SK-N-SH (cell line): ENCODE results near the gene PDIA4. TPM values are rescaled to one million over a fixed set of nuclear protein-coding genes. Genes with fewer than 3 reads are reported as not detected.

Source experiments
- CTCF ChIA-PET: fragments of 300-600, 350-600 bp; formaldehyde crosslinking; extraction: SDS; loops from one replicate; lab custom pipeline; 2021; lab: Yijun Ruan, JAX
- POLR2A ChIA-PET: fragments of 350-600 bp; sonication (Branson Sonifier 250); formaldehyde crosslinking; extraction: SDS; loops from one replicate; lab custom pipeline; 2020; ENCODE audit warnings: antibody characterized with exemption, inconsistent platforms; lab: Yijun Ruan, JAX
- DNase-seq: peaks from one replicate; pipeline ENCODE4 v3.0.0; 2012
- H2AFZ ChIP-seq: fragments of 200-600 bp; sonication (generic); 2 replicates; pipeline ENCODE4 v1.8.1; 2016; ENCODE audit warnings: antibody characterized with exemption, mild to moderate bottlenecking, low read depth
- H3F3A ChIP-seq: fragments of 200-600 bp; sonication (generic); replicated peaks from 2 replicates; pipeline ENCODE3; 2016; ENCODE audit warnings: antibody characterized with exemption, mild to moderate bottlenecking; ENCODE audit not compliant: insufficient read depth
- H3K27ac ChIP-seq, 2 experiments: fragments of 200-500 bp in 1 of 2; fragments of 200-600 bp in 1 of 2; sonication (Bioruptor generic) in 1 of 2; sonication (generic), shearing (Covaris generic) in 1 of 2; 2 replicates each; pipeline versions ENCODE4 v1.5.1 to v1.6.1; 2014 to 2016; ENCODE audit warnings: low read depth in 2 of 2, inconsistent platforms in 1 of 2, low read length in 1 of 2, mild to moderate bottlenecking in 1 of 2, mixed read lengths in 1 of 2
- H3K27me3 ChIP-seq: fragments of 200-600 bp; sonication (generic), shearing (Covaris generic); 2 replicates; pipeline ENCODE4 v1.6.1; 2016; ENCODE audit warnings: mixed run types; ENCODE audit not compliant: insufficient read depth
- H3K36me3 ChIP-seq, 2 experiments: fragments of 200-500 bp in 1 of 2; fragments of 200-600 bp in 1 of 2; sonication (Bioruptor generic) in 1 of 2; sonication (generic) in 1 of 2; replicated peaks in 1 of 2; 2 replicates each; pipeline versions ENCODE3 to v1.5.1; 2014 to 2016; ENCODE audit warnings: low read length in 1 of 2, mild to moderate bottlenecking in 1 of 2; ENCODE audit not compliant: insufficient read depth in 2 of 2, control insufficient read depth in 1 of 2
- H3K4me1 ChIP-seq, 2 experiments: fragments of 200-500 bp in 1 of 2; fragments of 200-600 bp in 1 of 2; sonication (Bioruptor generic) in 1 of 2; sonication (generic), shearing (Covaris generic) in 1 of 2; 2 replicates each; pipeline versions ENCODE4 v1.5.1 to v1.6.1; 2014 to 2016; ENCODE audit warnings: low read depth in 1 of 2, low read length in 1 of 2, mixed run types in 1 of 2; ENCODE audit not compliant: insufficient read depth in 2 of 2, control insufficient read depth in 1 of 2
- H3K4me2 ChIP-seq: fragments of 200-600 bp; sonication (generic), shearing (Covaris generic); 2 replicates; pipeline ENCODE4 v1.6.1; 2017; ENCODE audit warnings: mixed run types
- H3K4me3 ChIP-seq, 2 experiments: fragments of 200-500 bp in 1 of 2; fragments of 200-600 bp in 1 of 2; sonication (Bioruptor generic) in 1 of 2; sonication (generic), shearing (Covaris generic) in 1 of 2; 2 replicates each; pipeline versions ENCODE4 v1.5.1 to v1.8.1; 2014 to 2016; ENCODE audit warnings: low read depth in 2 of 2, inconsistent platforms in 1 of 2, low read length in 1 of 2, mild to moderate bottlenecking in 1 of 2, mixed read lengths in 1 of 2, moderate library complexity in 1 of 2
- H3K79me2 ChIP-seq: fragments of 200-600 bp; sonication (generic); 2 replicates; pipeline ENCODE4 v1.8.1; 2017; ENCODE audit warnings: mild to moderate bottlenecking; ENCODE audit not compliant: insufficient read depth
- H3K9ac ChIP-seq: fragments of 200-600 bp; sonication (generic); 2 replicates; pipeline ENCODE4 v1.6.1; 2017; ENCODE audit warnings: mixed run types
- H3K9me2 ChIP-seq: fragments of 200-600 bp; sonication (generic); 2 replicates; pipeline ENCODE4 v1.6.1; 2017; ENCODE audit warnings: mixed run types
- H3K9me3 ChIP-seq: fragments of 200-600 bp; sonication (generic); 2 replicates; pipeline ENCODE4 v1.6.1; 2017; ENCODE audit warnings: mixed run types, mild to moderate bottlenecking, moderate library complexity
- H4K20me1 ChIP-seq: fragments of 200-600 bp; sonication (generic); 2 replicates; pipeline ENCODE4 v1.6.1; 2017; ENCODE audit warnings: mild to moderate bottlenecking, mixed run types; ENCODE audit not compliant: insufficient read depth
- EP300 ChIP-seq, 2 experiments: IDR thresholded peaks; 2 replicates each; pipeline versions ENCODE4 v1.4.0 to v1.6.1; 2012; ENCODE audit warnings: borderline replicate concordance in 1 of 2, low read depth in 1 of 2, low read length in 1 of 2
- EZH2phosphoT487 ChIP-seq: fragments of 200-600 bp; sonication (generic); IDR thresholded peaks from 2 replicates; pipeline ENCODE4 v1.6.1; 2017; ENCODE audit warnings: low read depth, mixed run types, mild to moderate bottlenecking, antibody characterized with exemption, moderate library complexity, borderline replicate concordance
- FOSL2 ChIP-seq: IDR thresholded peaks from 2 replicates; pipeline ENCODE4 v1.4.0; 2012; ENCODE audit warnings: low read depth, mild to moderate bottlenecking, moderate library complexity, borderline replicate concordance
- FOXJ3 ChIP-seq: sonication (generic); formaldehyde crosslinking; IDR thresholded peaks from 2 replicates; pipeline ENCODE4 v1.5.1; 2020; ENCODE audit warnings: mild to moderate bottlenecking, missing genetic modification reagents
- FOXM1 ChIP-seq: IDR thresholded peaks from 2 replicates; pipeline ENCODE4 v1.4.0; 2012; ENCODE audit warnings: low read depth, mild to moderate bottlenecking
- GABPA ChIP-seq: IDR thresholded peaks from 2 replicates; pipeline ENCODE4 v1.4.0; 2012; ENCODE audit warnings: low read depth, mild to moderate bottlenecking
- JUND ChIP-seq: IDR thresholded peaks from 2 replicates; pipeline ENCODE4 v1.4.0; 2012
- NFIC ChIP-seq: IDR thresholded peaks from 2 replicates; pipeline ENCODE4 v1.4.0; 2012; ENCODE audit warnings: borderline replicate concordance
- RFX5 ChIP-seq: IDR thresholded peaks from 2 replicates; pipeline ENCODE4 v1.6.1; 2012; ENCODE audit warnings: mild to moderate bottlenecking, improper control_type of control experiment, low read length
- SIN3A ChIP-seq: IDR thresholded peaks from 2 replicates; pipeline ENCODE4 v1.6.1; 2012; ENCODE audit warnings: low read depth, mild to moderate bottlenecking, low read length, moderate library complexity, borderline replicate concordance
- SMC3 ChIP-seq: IDR thresholded peaks from 2 replicates; pipeline ENCODE4 v1.6.1; 2012; ENCODE audit warnings: low read depth, low read length, improper control_type of control experiment
- TAF1 ChIP-seq: IDR thresholded peaks from 2 replicates; pipeline ENCODE4 v1.6.1; 2012; ENCODE audit warnings: low read depth, mild to moderate bottlenecking, low read length, moderate library complexity, borderline replicate concordance
- TEAD4 ChIP-seq: IDR thresholded peaks from 2 replicates; pipeline ENCODE4 v1.4.0; 2012; ENCODE audit warnings: mild to moderate bottlenecking, borderline replicate concordance; ENCODE audit not compliant: insufficient read depth
- YY1 ChIP-seq: IDR thresholded peaks from 2 replicates; pipeline ENCODE4 v1.4.0; 2012; ENCODE audit warnings: low read depth, mild to moderate bottlenecking
- WGBS: methylation state at CpG from one replicate; pipeline ENCODE4 v1.1.6; 2017; ENCODE audit warnings: low lambda C conversion rate; 5-methylcytosine and 5-hydroxymethylcytosine counted together
- polyA plus RNA-seq, 3 experiments: library from polyadenylated mRNA; depleted of rRNA; stranded (reverse); fragments of >200 nt; gene quantifications; 2 replicates each; pipeline ENCODE4 v1.2.3, GENCODE V29; 2012
- TF ChIP-seq, protein P1 (sequence below): fragments of 150-350 bp; IDR thresholded peaks from 2 replicates; pipeline ENCODE4 v1.6.1; 2016; ENCODE audit warnings: mild to moderate bottlenecking, low read depth, low read length
- TF ChIP-seq, protein P2 (sequence below): IDR thresholded peaks from 2 replicates; pipeline ENCODE4 v1.4.0; 2012; ENCODE audit warnings: low read depth, borderline replicate concordance
- TF ChIP-seq, protein P3 (sequence below): fragments of 150-350 bp; IDR thresholded peaks from 2 replicates; pipeline ENCODE4 v1.6.1; 2017; ENCODE audit warnings: antibody characterized with exemption, low read length, low read depth, borderline replicate concordance
- TF ChIP-seq, protein P4 (sequence below): IDR thresholded peaks from 2 replicates; pipeline ENCODE4; 2012
- TF ChIP-seq, protein P5 (sequence below): IDR thresholded peaks from 2 replicates; pipeline ENCODE4 v1.4.0; 2012; ENCODE audit warnings: low read depth
- TF ChIP-seq, protein P6 (sequence below): IDR thresholded peaks from 2 replicates; pipeline ENCODE4 v1.4.0; 2012; ENCODE audit warnings: low read depth, borderline replicate concordance

The PDIA4 gene
- polyA plus RNA-seq, 1 of the 3 experiments (the other 2 are of a cell fraction): 400 TPM

DNA sequence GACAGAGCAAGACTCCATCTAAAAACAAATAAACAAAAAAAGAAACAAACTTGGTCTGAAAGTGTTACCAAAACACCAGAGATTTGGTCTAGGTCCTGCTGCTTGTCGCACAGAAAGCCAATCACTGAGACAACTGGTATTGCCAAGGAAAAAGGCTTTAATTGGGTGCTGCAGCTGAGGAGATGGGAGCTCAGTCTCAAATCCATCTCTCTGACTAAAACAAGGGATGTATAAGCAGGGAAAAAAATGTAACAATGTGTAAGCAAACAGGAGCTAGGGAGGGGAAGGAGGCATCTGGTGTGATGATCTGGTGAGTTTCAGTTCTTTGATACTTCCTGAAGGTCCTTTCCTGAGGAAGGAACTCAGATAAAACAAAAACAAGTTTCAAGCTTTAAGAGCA, 8.4 kb upstream of the PDIA4 start:
- H3K4me1 ChIP-seq: no peaks in the 10 kb centered on the region
- H3K4me2 ChIP-seq: no peak overlapping the region
- H3K4me3 ChIP-seq: no peak overlapping the region
- H3K27ac ChIP-seq: no peak overlapping the region
- WGBS: 97% methylated on average over 1 of the region's 1 CpG
- H4K20me1 ChIP-seq: no peaks in the 10 kb centered on the region
- no peak overlapping the region for H3K9ac ChIP-seq
- H3K9me3 ChIP-seq: no peaks in the 10 kb centered on the region
- H3F3A ChIP-seq: no peaks in the 10 kb centered on the region
- no peaks in the 10 kb centered on the region for H3K36me3 ChIP-seq
- no peak for DNase-seq
- H3K79me2 ChIP-seq: no peaks in the 10 kb centered on the region
- H3K27me3 ChIP-seq: no peaks in the 10 kb centered on the region
- no peaks in the 10 kb centered on the region for H3K9me2 ChIP-seq
- H2AFZ ChIP-seq: no peak overlapping the region
- POLR2A ChIA-PET: interaction anchor here (0.6 kb wide), 1 partner anchor 29 kb away, joined by 3 read pairs; no protein-coding TSS in a partner anchor
- TF ChIP-seq SMC3 (no peak), JUND (no peak), YY1 (no peak), EZH2phosphoT487 (no peak), GABPA (no peak)
- TF ChIP-seq, protein P1, sequence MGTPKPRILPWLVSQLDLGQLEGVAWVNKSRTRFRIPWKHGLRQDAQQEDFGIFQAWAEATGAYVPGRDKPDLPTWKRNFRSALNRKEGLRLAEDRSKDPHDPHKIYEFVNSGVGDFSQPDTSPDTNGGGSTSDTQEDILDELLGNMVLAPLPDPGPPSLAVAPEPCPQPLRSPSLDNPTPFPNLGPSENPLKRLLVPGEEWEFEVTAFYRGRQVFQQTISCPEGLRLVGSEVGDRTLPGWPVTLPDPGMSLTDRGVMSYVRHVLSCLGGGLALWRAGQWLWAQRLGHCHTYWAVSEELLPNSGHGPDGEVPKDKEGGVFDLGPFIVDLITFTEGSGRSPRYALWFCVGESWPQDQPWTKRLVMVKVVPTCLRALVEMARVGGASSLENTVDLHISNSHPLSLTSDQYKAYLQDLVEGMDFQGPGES: no peak
- CTCF ChIA-PET: interaction anchor here (0.8 to 1.6 kb wide), 2 partner anchors 12 to 29 kb away, joined by 5 to 6 read pairs; no protein-coding TSS in a partner anchor

DNA sequence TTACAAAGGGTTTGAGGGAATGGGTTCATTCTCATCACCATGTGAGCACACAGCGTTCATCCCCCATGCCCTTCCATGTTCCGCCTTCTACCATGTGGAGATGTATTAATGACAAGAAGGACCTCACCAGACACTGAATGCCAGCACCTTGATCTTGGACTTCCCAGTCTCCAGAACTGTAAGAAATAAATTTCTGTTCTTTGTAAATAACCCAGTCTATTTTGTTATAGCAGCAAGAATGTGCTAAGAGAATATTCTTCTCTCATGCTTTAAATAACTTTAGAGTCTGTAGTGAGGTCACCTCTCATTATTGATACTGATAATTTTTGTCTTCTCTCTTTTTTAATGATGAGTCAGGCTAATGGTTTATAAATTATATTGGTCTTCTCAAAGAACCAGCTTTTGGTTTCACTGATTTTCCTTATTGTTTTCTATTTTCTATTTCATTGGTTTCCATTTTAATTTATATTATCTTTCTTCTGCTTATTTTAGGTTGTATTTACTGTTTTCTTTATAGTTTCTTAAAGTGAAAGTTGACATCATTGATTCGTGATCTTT, 3.1 kb upstream of the PDIA4 start:
- POLR2A ChIA-PET: no interaction called here
- Histone ChIP-seq H3K27me3 (no peaks in the 10 kb centered on the region), H3K9me3 (no peaks in the 10 kb centered on the region), H3K9me2 (no peaks in the 10 kb centered on the region), H3F3A (peaks cover 10% of the 10 kb centered on the region), H3K79me2 (peaks cover 17% of the 10 kb centered on the region), H4K20me1 (no peaks in the 10 kb centered on the region), H2AFZ (no peak overlapping the region), H3K4me1 (peaks cover 5 to 9% of the 10 kb centered on the region in 2 experiments; a peak in 3 of 4 replicates), H3K36me3 (no peaks in the 10 kb centered on the region), H3K4me2 (no peak overlapping the region), H3K4me3 (no peak overlapping the region), H3K27ac (no peak overlapping the region), H3K9ac (no peak overlapping the region)
- TF ChIP-seq EZH2phosphoT487 (no peak), TAF1 (no peak), SIN3A (no peak), FOXM1 (no peak), FOXJ3 (CRISPR knock-in tag) (no peak), FOSL2 (no peak), JUND (no peak), YY1 (no peak), NFIC (no peak), TEAD4 (no peak), EP300 (IDR thresholded peaks at IDR 0.05; ENCODE audit: borderline replicate concordance in 1 of 2, low read depth in 1 of 2, low read length in 1 of 2) (no peak), SMC3 (no peak), RFX5 (no peak)
- TF ChIP-seq, protein P2, sequence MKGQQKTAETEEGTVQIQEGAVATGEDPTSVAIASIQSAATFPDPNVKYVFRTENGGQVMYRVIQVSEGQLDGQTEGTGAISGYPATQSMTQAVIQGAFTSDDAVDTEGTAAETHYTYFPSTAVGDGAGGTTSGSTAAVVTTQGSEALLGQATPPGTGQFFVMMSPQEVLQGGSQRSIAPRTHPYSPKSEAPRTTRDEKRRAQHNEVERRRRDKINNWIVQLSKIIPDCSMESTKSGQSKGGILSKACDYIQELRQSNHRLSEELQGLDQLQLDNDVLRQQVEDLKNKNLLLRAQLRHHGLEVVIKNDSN: no peak
- TF ChIP-seq, protein P3, sequence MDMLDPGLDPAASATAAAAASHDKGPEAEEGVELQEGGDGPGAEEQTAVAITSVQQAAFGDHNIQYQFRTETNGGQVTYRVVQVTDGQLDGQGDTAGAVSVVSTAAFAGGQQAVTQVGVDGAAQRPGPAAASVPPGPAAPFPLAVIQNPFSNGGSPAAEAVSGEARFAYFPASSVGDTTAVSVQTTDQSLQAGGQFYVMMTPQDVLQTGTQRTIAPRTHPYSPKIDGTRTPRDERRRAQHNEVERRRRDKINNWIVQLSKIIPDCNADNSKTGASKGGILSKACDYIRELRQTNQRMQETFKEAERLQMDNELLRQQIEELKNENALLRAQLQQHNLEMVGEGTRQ: no peak
- TF ChIP-seq, protein P4, sequence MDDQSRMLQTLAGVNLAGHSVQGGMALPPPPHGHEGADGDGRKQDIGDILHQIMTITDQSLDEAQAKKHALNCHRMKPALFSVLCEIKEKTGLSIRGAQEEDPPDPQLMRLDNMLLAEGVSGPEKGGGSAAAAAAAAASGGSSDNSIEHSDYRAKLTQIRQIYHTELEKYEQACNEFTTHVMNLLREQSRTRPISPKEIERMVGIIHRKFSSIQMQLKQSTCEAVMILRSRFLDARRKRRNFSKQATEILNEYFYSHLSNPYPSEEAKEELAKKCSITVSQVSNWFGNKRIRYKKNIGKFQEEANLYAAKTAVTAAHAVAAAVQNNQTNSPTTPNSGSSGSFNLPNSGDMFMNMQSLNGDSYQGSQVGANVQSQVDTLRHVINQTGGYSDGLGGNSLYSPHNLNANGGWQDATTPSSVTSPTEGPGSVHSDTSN: no peak
- TF ChIP-seq, protein P5, sequence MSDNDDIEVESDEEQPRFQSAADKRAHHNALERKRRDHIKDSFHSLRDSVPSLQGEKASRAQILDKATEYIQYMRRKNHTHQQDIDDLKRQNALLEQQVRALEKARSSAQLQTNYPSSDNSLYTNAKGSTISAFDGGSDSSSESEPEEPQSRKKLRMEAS: no peak
- TF ChIP-seq, protein P6, sequence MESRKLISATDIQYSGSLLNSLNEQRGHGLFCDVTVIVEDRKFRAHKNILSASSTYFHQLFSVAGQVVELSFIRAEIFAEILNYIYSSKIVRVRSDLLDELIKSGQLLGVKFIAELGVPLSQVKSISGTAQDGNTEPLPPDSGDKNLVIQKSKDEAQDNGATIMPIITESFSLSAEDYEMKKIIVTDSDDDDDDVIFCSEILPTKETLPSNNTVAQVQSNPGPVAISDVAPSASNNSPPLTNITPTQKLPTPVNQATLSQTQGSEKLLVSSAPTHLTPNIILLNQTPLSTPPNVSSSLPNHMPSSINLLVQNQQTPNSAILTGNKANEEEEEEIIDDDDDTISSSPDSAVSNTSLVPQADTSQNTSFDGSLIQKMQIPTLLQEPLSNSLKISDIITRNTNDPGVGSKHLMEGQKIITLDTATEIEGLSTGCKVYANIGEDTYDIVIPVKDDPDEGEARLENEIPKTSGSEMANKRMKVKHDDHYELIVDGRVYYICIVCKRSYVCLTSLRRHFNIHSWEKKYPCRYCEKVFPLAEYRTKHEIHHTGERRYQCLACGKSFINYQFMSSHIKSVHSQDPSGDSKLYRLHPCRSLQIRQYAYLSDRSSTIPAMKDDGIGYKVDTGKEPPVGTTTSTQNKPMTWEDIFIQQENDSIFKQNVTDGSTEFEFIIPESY: no peak
- CTCF ChIA-PET: interaction anchor here (1.3 to 3.0 kb wide), 2 partner anchors 26 to 34 kb away, joined by 4 to 13 read pairs; no protein-coding TSS in a partner anchor
- no peak for DNase-seq
- WGBS: 84% methylated on average over 3 of the region's 3 CpGs
